ENCODE data around the gene DDR2. TPM values are rescaled to one million over a fixed set of nuclear protein-coding genes. Genes with fewer than 3 reads are reported as not detected.

Gene DDR2
- total and polyA plus RNA-seq, 12 donors, result 15.1 to 349 (median 233) TPM

DNA sequence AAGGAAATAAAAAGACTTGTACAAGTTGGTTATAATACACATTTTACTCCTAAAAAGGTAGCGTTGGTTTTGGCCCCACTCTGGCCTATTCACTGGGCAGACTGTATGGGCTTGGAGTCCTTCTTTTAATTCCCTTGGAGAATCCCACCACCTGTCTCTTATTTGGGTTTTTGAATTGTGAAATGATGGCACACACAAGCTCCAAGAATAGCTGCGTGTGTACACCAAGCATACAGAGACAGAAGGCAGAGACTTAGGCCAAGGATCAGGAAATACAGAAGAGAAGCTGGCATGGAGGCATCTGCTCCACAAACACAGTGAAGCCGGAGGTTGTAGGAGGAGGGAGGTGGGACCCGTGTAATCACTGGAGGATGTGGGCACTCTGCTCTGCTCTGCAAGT lies 29.1 kb downstream of the DDR2 start:
- intact Hi-C loops (cut with DNase I), result no loop called here
- peaks cover 0 to 8% of the 10 kb centered on the region in 2 donors for H3K36me3 ChIP-seq (replicated peaks in 1 of 2)
- H3K9me3 ChIP-seq (replicated peaks in 1 of 3), result no peaks in the 10 kb centered on the region
- H3K4me3 ChIP-seq, result no peak overlapping the region
- no peak overlapping the region for H3K27ac ChIP-seq
- no peak for TF ChIP-seq POLR2A (IDR thresholded peaks at IDR 0.05)
- TF ChIP-seq, protein P1, sequence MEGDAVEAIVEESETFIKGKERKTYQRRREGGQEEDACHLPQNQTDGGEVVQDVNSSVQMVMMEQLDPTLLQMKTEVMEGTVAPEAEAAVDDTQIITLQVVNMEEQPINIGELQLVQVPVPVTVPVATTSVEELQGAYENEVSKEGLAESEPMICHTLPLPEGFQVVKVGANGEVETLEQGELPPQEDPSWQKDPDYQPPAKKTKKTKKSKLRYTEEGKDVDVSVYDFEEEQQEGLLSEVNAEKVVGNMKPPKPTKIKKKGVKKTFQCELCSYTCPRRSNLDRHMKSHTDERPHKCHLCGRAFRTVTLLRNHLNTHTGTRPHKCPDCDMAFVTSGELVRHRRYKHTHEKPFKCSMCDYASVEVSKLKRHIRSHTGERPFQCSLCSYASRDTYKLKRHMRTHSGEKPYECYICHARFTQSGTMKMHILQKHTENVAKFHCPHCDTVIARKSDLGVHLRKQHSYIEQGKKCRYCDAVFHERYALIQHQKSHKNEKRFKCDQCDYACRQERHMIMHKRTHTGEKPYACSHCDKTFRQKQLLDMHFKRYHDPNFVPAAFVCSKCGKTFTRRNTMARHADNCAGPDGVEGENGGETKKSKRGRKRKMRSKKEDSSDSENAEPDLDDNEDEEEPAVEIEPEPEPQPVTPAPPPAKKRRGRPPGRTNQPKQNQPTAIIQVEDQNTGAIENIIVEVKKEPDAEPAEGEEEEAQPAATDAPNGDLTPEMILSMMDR (IDR thresholded peaks at IDR 0.05), result no peak
- H3K4me1 ChIP-seq (replicated peaks in 1 of 2), result peaks cover 16 to 20% of the 10 kb centered on the region in 2 donors
- H3K27me3 ChIP-seq, result no peaks in the 10 kb centered on the region
- whole genome bisulfite sequencing, 4 donors, result 87 to 95% (median 91%) methylated on average over 4 of the region's 4 CpGs
- no peak for DNase-seq

DNA sequence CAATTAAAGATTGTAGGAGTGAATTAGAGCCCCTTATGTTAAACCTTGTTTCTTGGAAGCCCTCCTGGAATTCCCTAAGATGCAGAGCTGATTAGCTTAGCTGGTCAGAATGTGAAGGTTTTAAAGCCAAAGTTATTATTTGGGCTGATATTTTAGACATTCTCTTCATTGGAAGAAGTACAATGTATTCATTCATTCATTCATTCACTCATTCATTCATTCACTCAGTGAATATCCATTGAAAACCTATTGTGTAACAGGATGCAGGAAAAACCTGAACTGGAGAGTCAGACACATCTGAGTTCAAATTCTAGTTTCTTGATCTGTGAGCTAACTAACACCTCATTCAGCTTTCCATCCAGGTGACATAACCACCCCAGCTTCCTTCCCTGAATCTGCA lies 29.7 kb downstream of the DDR2 start:
- Histone ChIP-seq H3K9me3 (replicated peaks in 1 of 3) (no peaks in the 10 kb centered on the region), H3K4me1 (replicated peaks in 1 of 2) (peaks cover 16 to 23% of the 10 kb centered on the region in 2 donors), H3K36me3 (replicated peaks in 1 of 2) (peaks cover 0 to 6% of the 10 kb centered on the region in 2 donors), H3K27me3 (no peaks in the 10 kb centered on the region), H3K27ac (no peak overlapping the region), H3K4me3 (no peak overlapping the region)
- no peak for DNase-seq
- TF ChIP-seq POLR2A (IDR thresholded peaks at IDR 0.05), result no peak
- TF ChIP-seq, protein P1 (IDR thresholded peaks at IDR 0.05), result no peak
- intact Hi-C loops (cut with DNase I), result no loop called here

DNA sequence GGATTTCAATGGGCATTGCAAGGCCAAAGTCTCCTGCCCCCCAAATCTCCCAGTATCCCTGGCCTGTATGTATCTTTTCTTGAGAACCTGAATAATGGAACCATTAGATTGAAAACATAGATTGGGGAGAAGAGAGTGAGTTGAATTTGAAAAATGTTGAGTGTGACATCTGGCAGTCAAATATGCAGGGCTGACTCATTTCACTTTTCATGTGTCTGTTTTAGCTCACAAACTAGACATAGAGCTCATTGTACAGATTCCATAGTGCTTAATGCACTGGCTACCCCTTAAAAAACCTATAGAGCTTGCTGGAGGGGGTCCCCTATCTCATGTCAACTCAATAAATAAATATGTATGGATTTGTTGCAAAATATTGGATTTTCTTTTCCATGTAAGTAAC lies 30.8 kb downstream of the DDR2 start:
- Histone ChIP-seq H3K9me3 (replicated peaks in 1 of 3) (no peaks in the 10 kb centered on the region), H3K27me3 (no peaks in the 10 kb centered on the region), H3K27ac (peak overlapping the region in 4 of 5 donors; percentile 29 to 61 (median 54)), H3K4me1 (replicated peaks in 1 of 2) (peaks cover 25 to 33% of the 10 kb centered on the region in 2 donors), H3K36me3 (replicated peaks in 1 of 2) (no peaks in the 10 kb centered on the region), H3K4me3 (no peak overlapping the region)
- no peak for TF ChIP-seq POLR2A (IDR thresholded peaks at IDR 0.05)
- TF ChIP-seq, protein P1 (IDR thresholded peaks at IDR 0.05), result no peak
- intact Hi-C loops (cut with DNase I), result no loop called here
- DNase-seq, result no peak

DNA sequence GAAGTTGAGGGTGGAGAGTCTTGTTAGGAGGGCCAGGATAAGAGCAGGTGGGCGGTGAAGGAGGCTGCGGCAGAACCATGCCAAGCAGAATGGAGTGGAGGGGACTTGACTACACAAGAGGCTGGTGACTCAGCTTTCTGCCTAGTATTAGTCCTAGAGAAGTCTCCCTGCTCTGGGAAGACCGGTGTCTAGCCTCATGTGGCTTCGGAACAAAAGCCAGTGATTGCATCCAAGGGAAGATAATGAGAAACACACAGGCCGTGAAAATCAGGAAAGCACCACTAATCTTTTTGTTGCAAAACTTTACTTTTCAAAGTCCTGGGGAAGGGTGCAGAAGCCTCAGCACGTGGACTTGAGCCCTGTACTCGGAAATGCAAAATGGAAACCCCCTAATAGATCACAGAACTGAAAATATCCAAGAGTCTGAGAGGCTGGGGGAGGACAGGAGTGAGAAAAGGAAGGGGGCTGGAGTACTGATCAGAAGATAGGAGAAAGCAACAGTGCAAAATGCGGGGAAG lies 31.4 kb downstream of the DDR2 start:
- Histone ChIP-seq H3K27me3 (no peaks in the 10 kb centered on the region), H3K9me3 (replicated peaks in 1 of 3) (no peaks in the 10 kb centered on the region), H3K36me3 (replicated peaks in 1 of 2) (no peaks in the 10 kb centered on the region), H3K27ac (peak overlapping the region; percentile 18 to 61 (median 48)), H3K4me1 (replicated peaks in 1 of 2) (peaks cover 25 to 33% of the 10 kb centered on the region in 2 donors), H3K4me3 (no peak overlapping the region)
- intact Hi-C loops (cut with DNase I), result no loop called here
- TF ChIP-seq POLR2A (IDR thresholded peaks at IDR 0.05), result no peak
- TF ChIP-seq, protein P1 (IDR thresholded peaks at IDR 0.05), result no peak
- DNase-seq, result peak in 4 of 7 donors; percentile 53 to 68 (median 60)
- WGBS, 4 donors, result 34 to 39% (median 37%) methylated on average over 8 of the region's 8 CpGs
